Ovary (tissue), 9 donors: ENCODE measurements around the gene KCNH8. TPM values are rescaled to one million over a fixed set of nuclear protein-coding genes. Genes with fewer than 3 reads are reported as not detected.

Source experiments
- DNase-seq, 5 donors: peaks; one replicate each; pipeline ENCODE4 v3.0.0-alpha.2; 2019 to 2020
- H3K27ac ChIP-seq, 2 donors: fragments of 200-600 bp; one replicate each; pipeline versions ENCODE4 v1.5.1 to v1.8.0; 2019 to 2022
- H3K27me3 ChIP-seq: fragments of 200-600 bp; one replicate; pipeline ENCODE4 v1.8.0; 2022
- H3K36me3 ChIP-seq: fragments of 200-600 bp; sonication (generic); one replicate; pipeline ENCODE4 v1.5.1; 2019
- H3K4me1 ChIP-seq: one replicate; pipeline ENCODE4 v1.8.1; 2013; ENCODE audit warnings: mild to moderate bottlenecking, moderate library complexity; ENCODE audit not compliant: insufficient read depth
- H3K4me3 ChIP-seq: fragments of 200-600 bp; sonication (generic); one replicate; pipeline ENCODE4 v1.5.1; 2017
- H3K9me3 ChIP-seq, 2 donors: fragments of 200-600 bp in 1 of 2; sonication (generic) in 1 of 2; one replicate each; pipeline versions ENCODE4 v1.5.1 to v1.8.1; 2013 to 2019; ENCODE audit warnings: mild to moderate bottlenecking in 1 of 2, moderate library complexity in 1 of 2
- EP300 ChIP-seq: sonication (generic); formaldehyde crosslinking; IDR thresholded peaks from one replicate; pipeline ENCODE4 v1.6.1; 2017; ENCODE audit warnings: antibody characterized with exemption
- POLR2A ChIP-seq: fragments of 450-650 bp; IDR thresholded peaks from one replicate; pipeline ENCODE4 v1.6.1; 2017; ENCODE audit warnings: antibody characterized with exemption, mild to moderate bottlenecking, moderate library complexity
- WGBS, 3 donors: extraction: QIAGEN DNeasy Blood & Tissue Kit in 1 of 3; methylation state at CpG; one replicate each; pipeline versions ENCODE4 v1.1.5 to v1.1.7; 2013 to 2017; 5-methylcytosine and 5-hydroxymethylcytosine counted together
- intact Hi-C, 4 donors: fragments of 100-400 bp; cut with DNase I; formaldehyde crosslinking; loops; one replicate each; pipeline versions ENCODE4 v1.11.0 to v1.15.1; 2022 to 2023
- polyA plus RNA-seq, 2 donors: library from polyadenylated mRNA; stranded (reverse); fragments of 200-250 nt in 1 of 2; fragments of 350-450 nt in 1 of 2; fragmentation: Illumina TruSeq in 1 of 2; extraction: RNeasy Lipid Tissue Mini Kit (QIAGEN cat#74804) in 1 of 2; gene quantifications; one replicate each; pipeline ENCODE4 v1.2.3, GENCODE V29; 2013 to 2014
- total RNA-seq, 7 donors: library from RNA; depleted of rRNA in 2 of 7; stranded (reverse); fragments of >200 nt in 2 of 7; fragmentation: NEBNext Ultra II Directional in 3 of 7; extraction: Animal tissue kit (Norgen Biotek cat#: 25700) in 3 of 7; gene quantifications; one replicate each; pipeline versions ENCODE4 v1.1.0 to v1.2.4, GENCODE V29; 2016 to 2023
- TF ChIP-seq, protein P1 (sequence below), 3 donors: fragments of 450-650 bp in 2 of 3; fragments of 200-600 bp in 1 of 3; IDR thresholded peaks; one replicate each; pipeline versions ENCODE4 v1.5.1 to v1.8.0; 2016 to 2022; ENCODE audit warnings: antibody characterized with exemption in 3 of 3, mild to moderate bottlenecking in 1 of 3
- donor health status: DM: no; HTN: no; CAD: no; lungs with moderate emphysema.
- donor health status: DM: no; HTN: no; CAD: no.
- donor health status: Bipolar disorder and iron deficiency.
- donor health status: DM: yes; HTN: yes; CAD: no.
- donor health status: DM: no; HTN: no; CAD: no.
- donor health status: DM: yes; HTN: yes; CAD: no.

The KCNH8 gene
- total and polyA plus RNA-seq, 9 donors: 0.05 to 1.4 (median 0.17) TPM; not detected in 1

DNA sequence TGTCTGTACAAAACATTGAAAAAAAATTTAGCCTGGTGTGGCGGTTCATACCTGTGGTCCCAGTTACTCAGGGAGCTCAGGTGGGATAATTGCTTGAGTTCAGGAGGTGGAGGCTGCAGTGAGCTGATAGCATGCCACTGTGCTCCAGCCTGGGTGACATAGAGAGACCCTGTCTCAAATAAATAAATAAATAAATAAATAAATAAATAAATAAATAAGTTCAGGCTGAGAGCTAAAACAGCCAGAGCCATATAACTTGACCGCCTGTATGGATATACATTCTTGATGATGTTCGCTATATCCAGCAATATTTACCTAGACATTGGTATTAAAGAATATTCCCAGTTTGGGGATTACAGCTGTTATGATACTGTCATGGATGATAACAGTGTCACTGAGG is 146.9 kb downstream of the KCNH8 start:
- H3K4me3 ChIP-seq: no peak overlapping the region
- intact Hi-C loops: no loop called here
- H3K4me1 ChIP-seq: no peaks in the 10 kb centered on the region
- H3K36me3 ChIP-seq: no peaks in the 10 kb centered on the region
- DNase-seq: no peak
- H3K27me3 ChIP-seq: no peaks in the 10 kb centered on the region
- 95 to 98% (median 95%) methylated on average over 3 of the region's 3 CpGs for WGBS, 3 donors
- TF ChIP-seq, protein P1, sequence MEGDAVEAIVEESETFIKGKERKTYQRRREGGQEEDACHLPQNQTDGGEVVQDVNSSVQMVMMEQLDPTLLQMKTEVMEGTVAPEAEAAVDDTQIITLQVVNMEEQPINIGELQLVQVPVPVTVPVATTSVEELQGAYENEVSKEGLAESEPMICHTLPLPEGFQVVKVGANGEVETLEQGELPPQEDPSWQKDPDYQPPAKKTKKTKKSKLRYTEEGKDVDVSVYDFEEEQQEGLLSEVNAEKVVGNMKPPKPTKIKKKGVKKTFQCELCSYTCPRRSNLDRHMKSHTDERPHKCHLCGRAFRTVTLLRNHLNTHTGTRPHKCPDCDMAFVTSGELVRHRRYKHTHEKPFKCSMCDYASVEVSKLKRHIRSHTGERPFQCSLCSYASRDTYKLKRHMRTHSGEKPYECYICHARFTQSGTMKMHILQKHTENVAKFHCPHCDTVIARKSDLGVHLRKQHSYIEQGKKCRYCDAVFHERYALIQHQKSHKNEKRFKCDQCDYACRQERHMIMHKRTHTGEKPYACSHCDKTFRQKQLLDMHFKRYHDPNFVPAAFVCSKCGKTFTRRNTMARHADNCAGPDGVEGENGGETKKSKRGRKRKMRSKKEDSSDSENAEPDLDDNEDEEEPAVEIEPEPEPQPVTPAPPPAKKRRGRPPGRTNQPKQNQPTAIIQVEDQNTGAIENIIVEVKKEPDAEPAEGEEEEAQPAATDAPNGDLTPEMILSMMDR (IDR thresholded peaks at IDR 0.05): no peak
- TF ChIP-seq EP300: no peak
- no peaks in the 10 kb centered on the region for H3K9me3 ChIP-seq
- no peak overlapping the region for H3K27ac ChIP-seq

DNA sequence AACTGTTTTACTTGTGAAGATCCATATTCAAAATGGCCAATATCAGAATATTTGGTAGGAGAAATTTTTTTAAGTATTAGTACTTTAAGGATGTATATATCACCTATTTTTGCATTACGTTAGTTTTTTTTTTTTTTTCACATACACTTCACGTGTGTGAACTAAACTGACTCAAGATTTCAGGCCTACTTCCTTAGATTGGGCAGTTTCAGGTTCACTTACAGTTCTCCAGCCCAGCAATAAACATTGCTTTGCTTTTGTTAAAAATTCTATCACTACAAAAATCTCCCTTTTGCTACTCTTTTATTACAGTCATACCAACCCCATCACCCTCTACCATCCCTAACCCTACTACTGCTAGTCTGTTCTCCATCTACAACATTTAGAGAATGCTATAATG is 183.6 kb downstream of the KCNH8 start:
- no peak for TF ChIP-seq POLR2A
- TF ChIP-seq, protein P1 (IDR thresholded peaks at IDR 0.05): no peak
- TF ChIP-seq EP300: no peak
- Histone ChIP-seq H3K4me3 (no peak overlapping the region), H3K27ac (no peak overlapping the region), H3K36me3 (no peaks in the 10 kb centered on the region), H3K9me3 (no peaks in the 10 kb centered on the region), H3K27me3 (no peaks in the 10 kb centered on the region), H3K4me1 (no peaks in the 10 kb centered on the region)
- 78 to 85% (median 84%) methylated on average over 2 of the region's 2 CpGs for WGBS, 3 donors
- no peak for DNase-seq
- intact Hi-C loops: no loop called here

DNA sequence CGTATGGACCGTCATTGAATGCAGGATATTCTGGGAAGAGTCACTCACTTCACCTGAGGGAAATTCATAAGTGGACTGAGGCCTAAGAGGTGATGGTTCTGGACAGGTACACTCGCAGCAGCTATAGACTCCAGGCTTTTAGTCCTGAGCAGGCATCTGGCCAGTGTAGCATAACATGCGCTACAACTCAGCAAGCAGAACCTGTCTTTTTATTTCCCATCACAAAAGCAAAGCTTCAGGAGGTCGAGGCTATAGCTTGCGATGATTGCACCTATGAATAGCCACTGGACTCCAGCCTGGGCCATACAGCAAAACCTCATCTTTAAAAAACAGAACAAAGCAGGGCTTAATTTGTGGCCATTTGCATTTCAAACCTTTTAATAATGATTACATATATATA is 185.8 kb downstream of the KCNH8 start:
- H3K4me3 ChIP-seq: no peak overlapping the region
- DNase-seq: no peak
- WGBS, 3 donors: 70 to 85% (median 76%) methylated on average over 6 of the region's 6 CpGs
- intact Hi-C loops: no loop called here
- no peaks in the 10 kb centered on the region for H3K27me3 ChIP-seq
- H3K27ac ChIP-seq: no peak overlapping the region
- no peaks in the 10 kb centered on the region for H3K4me1 ChIP-seq
- no peaks in the 10 kb centered on the region for H3K36me3 ChIP-seq
- TF ChIP-seq EP300 (no peak), POLR2A (no peak)
- TF ChIP-seq, protein P1 (IDR thresholded peaks at IDR 0.05): no peak
- H3K9me3 ChIP-seq: no peaks in the 10 kb centered on the region

DNA sequence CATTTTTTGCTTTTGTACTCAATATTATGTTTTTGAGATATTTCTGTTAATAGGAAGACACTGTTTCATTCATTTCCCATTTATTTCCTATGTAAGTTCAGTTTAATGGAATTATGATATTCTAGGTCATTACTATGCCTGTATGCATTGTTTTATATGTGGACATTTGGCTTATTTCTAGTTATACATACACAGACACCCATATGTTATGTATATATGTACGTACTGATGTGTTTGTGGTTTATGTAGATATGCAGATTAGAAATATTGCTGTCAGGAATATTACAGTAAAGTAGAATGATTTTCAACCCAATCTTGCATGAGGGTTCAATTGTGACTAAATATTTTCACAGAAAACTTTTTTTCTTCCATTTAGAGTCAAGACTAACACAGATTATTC is 190.5 kb downstream of the KCNH8 start:
- no peak overlapping the region for H3K27ac ChIP-seq
- 82 to 91% (median 86%) methylated on average over 1 of the region's 1 CpG for WGBS, 3 donors
- no peaks in the 10 kb centered on the region for H3K4me1 ChIP-seq
- H3K36me3 ChIP-seq: no peaks in the 10 kb centered on the region
- intact Hi-C loops: no loop called here
- H3K27me3 ChIP-seq: no peaks in the 10 kb centered on the region
- H3K4me3 ChIP-seq: no peak overlapping the region
- TF ChIP-seq EP300: no peak
- no peak for DNase-seq
- no peaks in the 10 kb centered on the region for H3K9me3 ChIP-seq

DNA sequence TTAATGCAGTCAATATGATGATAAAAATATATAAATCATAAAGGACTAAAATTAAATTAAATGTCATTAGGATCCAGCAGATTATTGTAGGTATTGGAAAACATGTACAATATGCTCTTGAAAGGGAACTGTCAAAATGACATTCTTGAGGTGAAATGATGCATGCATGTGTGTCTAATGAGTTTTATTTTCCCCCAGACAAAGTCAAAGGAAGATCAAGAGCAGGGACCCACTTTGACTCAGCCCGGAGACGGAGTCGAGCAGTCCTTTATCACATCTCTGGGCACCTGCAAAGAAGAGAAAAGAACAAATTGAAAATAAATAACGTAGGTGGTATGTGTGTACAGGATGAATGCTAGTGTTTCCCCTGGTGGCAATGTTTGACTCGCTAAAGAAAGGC is 194.1 kb downstream of the KCNH8 start:
- 84 to 91% (median 88%) methylated on average over 5 of the region's 5 CpGs for WGBS, 3 donors
- Histone ChIP-seq H3K4me3 (no peak overlapping the region), H3K36me3 (no peaks in the 10 kb centered on the region), H3K27ac (no peak overlapping the region), H3K9me3 (no peaks in the 10 kb centered on the region), H3K27me3 (no peaks in the 10 kb centered on the region), H3K4me1 (no peaks in the 10 kb centered on the region)
- intact Hi-C loops: no loop called here
- TF ChIP-seq POLR2A (no peak), EP300 (no peak)
- TF ChIP-seq, protein P1 (IDR thresholded peaks at IDR 0.05): no peak
- DNase-seq: no peak
